Thyroid gland (tissue), 4 donors: Measurements from ENCODE around the gene BNIP5.

Experiments used
- CTCF ChIP-seq, 6 experiments: fragments of 200-600 bp in 3 of 6; fragments of 450-650 bp in 3 of 6; sonication (generic) in 3 of 6; IDR thresholded peaks; one replicate each; pipeline ENCODE4 v1.5.1; 2016 to 2019; ENCODE audit warnings: antibody characterized with exemption in 6 of 6, mild to moderate bottlenecking in 2 of 6, inconsistent platforms in 1 of 6, moderate library complexity in 1 of 6
- POLR2A ChIP-seq, 2 donors: fragments of 450-650 bp; IDR thresholded peaks; one replicate each; pipeline ENCODE4 v1.6.1; 2017; ENCODE audit warnings: antibody characterized with exemption in 2 of 2, mild to moderate bottlenecking in 2 of 2, moderate library complexity in 1 of 2

GRCh38 chr6:36276581-36277536 lies 59.8 kb downstream of the BNIP5 start:
- no peak for TF ChIP-seq CTCF (IDR thresholded peaks at IDR 0.05)
- no peak for TF ChIP-seq POLR2A (IDR thresholded peaks at IDR 0.05)
